Peyer's patch (tissue), 4 donors: ENCODE data around the gene AGBL4.

ENCODE experiments used
- POLR2A ChIP-seq, 2 donors: fragments of 450-650 bp; IDR thresholded peaks; one replicate each; pipeline ENCODE4 v1.5.1; 2017; ENCODE audit warnings: antibody characterized with exemption in 2 of 2, mild to moderate bottlenecking in 2 of 2, moderate library complexity in 2 of 2
- TF ChIP-seq, protein P1 (sequence below), 6 experiments: fragments of 450-650 bp in 4 of 6; fragments of 200-600 bp in 2 of 6; sonication (generic) in 1 of 6; IDR thresholded peaks; one replicate each; pipeline ENCODE4 v1.5.1; 2017 to 2019; ENCODE audit warnings: antibody characterized with exemption in 6 of 6, mild to moderate bottlenecking in 3 of 6, moderate library complexity in 1 of 6

DNA sequence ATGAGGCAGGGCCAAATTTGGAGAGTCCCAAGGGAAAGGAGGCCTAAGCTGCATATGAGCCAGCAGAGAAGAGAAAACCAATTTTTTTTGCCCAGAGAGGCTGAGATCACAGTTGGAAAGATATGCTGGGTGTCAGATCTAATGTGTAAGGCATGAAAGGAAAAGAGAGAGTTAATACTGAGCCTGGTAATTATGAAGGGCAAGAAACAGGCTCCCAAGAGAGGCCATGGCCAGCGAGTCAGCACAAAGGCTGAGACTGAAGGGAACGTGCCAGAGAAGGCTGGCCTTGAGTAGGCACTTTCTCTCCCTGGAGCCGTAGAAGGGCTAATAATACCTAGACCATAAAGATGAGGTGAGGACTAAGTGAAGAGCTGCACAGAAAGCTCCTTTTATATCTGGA is 1215.3 kb downstream of the AGBL4 start:
- TF ChIP-seq, protein P1, sequence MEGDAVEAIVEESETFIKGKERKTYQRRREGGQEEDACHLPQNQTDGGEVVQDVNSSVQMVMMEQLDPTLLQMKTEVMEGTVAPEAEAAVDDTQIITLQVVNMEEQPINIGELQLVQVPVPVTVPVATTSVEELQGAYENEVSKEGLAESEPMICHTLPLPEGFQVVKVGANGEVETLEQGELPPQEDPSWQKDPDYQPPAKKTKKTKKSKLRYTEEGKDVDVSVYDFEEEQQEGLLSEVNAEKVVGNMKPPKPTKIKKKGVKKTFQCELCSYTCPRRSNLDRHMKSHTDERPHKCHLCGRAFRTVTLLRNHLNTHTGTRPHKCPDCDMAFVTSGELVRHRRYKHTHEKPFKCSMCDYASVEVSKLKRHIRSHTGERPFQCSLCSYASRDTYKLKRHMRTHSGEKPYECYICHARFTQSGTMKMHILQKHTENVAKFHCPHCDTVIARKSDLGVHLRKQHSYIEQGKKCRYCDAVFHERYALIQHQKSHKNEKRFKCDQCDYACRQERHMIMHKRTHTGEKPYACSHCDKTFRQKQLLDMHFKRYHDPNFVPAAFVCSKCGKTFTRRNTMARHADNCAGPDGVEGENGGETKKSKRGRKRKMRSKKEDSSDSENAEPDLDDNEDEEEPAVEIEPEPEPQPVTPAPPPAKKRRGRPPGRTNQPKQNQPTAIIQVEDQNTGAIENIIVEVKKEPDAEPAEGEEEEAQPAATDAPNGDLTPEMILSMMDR (IDR thresholded peaks at IDR 0.05): no peak
- no peak for TF ChIP-seq POLR2A (IDR thresholded peaks at IDR 0.05)
